GM10248 (cell line): Measurements from ENCODE around the gene ETS1.

Source experiments
- CTCF ChIA-PET: fragments of 300-600 bp; sonication (Branson Sonifier 250); formaldehyde crosslinking; extraction: SDS; loops from one replicate; lab custom pipeline; 2021; ENCODE audit warnings: antibody characterized with exemption; lab: Yijun Ruan, JAX
- POLR2A ChIA-PET: fragments of 350-650 bp; sonication (Branson Sonifier 250); formaldehyde crosslinking; extraction: SDS; loops from one replicate; lab custom pipeline; 2020; ENCODE audit warnings: antibody characterized with exemption; lab: Yijun Ruan, JAX
- DNase-seq: peaks from one replicate; pipeline ENCODE4 v3.0.0; 2012; ENCODE audit errors: extremely low spot score
- TF ChIP-seq, protein P1 (sequence below): IDR thresholded peaks from 2 replicates; pipeline ENCODE4 v1.5.1; 2012; ENCODE audit warnings: mild to moderate bottlenecking, low read depth; ENCODE audit errors: extremely low read depth, missing control alignments, control extremely low read depth

ETS1 gene

DNA sequence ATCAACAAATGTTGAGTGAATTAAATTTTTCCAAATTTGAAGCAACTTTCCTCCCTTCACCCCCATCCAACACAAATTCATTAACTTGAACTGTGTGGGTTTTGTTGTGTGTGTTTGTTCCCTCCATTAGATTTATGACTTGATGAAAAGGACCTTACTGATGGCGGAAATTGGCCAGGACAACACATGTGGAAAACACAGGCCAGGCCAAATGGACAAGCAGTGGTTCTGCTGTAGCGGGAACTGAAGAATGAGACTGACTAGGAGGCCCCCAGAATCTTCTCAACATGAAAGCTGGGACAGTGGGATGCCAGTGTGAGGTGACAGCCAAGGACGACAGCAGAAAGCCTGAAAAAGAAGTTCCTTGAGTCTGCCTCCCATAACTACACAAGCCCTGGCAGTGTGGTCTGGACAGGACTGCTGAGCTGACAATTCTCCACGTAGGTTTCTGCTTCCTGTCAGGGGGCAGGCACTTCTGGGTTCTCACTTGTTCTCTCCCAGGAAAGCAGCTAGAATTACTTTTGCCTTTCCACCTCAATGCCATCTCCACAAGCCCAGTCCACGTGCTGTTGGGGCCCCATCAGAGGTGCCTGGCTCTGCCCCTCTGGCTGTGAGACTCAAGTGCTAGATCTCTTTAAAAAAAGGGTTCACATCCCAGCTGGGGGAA lies 94.3 kb downstream of the ETS1 start:
- CTCF ChIA-PET, result interaction anchor here (1.0 to 4.5 kb wide), 6 partner anchors 10 to 338 kb away, joined by 3 to 19 read pairs (median 4); no protein-coding TSS in a partner anchor
- no peak for DNase-seq
- TF ChIP-seq, protein P1, sequence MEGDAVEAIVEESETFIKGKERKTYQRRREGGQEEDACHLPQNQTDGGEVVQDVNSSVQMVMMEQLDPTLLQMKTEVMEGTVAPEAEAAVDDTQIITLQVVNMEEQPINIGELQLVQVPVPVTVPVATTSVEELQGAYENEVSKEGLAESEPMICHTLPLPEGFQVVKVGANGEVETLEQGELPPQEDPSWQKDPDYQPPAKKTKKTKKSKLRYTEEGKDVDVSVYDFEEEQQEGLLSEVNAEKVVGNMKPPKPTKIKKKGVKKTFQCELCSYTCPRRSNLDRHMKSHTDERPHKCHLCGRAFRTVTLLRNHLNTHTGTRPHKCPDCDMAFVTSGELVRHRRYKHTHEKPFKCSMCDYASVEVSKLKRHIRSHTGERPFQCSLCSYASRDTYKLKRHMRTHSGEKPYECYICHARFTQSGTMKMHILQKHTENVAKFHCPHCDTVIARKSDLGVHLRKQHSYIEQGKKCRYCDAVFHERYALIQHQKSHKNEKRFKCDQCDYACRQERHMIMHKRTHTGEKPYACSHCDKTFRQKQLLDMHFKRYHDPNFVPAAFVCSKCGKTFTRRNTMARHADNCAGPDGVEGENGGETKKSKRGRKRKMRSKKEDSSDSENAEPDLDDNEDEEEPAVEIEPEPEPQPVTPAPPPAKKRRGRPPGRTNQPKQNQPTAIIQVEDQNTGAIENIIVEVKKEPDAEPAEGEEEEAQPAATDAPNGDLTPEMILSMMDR, result no peak
- POLR2A ChIA-PET, result no interaction called here

DNA sequence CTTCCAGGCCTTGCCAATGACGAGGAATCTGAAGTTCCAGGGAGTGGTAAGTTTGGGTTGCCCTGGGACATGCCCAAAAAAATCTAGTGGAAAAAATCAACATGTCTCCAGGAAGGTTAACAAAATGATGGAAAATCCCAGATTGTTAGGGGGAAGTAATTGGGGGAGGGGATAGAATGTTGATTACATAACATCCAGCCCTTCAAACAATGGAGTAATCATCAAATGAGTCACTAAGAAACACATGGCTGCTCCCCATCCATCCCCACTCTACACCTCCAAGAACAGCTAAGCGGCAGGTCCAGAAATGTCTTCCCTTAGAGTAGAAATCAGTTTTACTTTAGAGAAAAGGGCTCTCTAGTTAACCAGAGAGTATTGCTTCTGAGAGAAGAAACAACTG lies 94.9 kb downstream of the ETS1 start:
- CTCF ChIA-PET, result interaction anchor here (1.0 to 4.5 kb wide), 7 partner anchors 8 to 339 kb away, joined by 3 to 19 read pairs (median 4); no protein-coding TSS in a partner anchor
- POLR2A ChIA-PET, result no interaction called here

DNA sequence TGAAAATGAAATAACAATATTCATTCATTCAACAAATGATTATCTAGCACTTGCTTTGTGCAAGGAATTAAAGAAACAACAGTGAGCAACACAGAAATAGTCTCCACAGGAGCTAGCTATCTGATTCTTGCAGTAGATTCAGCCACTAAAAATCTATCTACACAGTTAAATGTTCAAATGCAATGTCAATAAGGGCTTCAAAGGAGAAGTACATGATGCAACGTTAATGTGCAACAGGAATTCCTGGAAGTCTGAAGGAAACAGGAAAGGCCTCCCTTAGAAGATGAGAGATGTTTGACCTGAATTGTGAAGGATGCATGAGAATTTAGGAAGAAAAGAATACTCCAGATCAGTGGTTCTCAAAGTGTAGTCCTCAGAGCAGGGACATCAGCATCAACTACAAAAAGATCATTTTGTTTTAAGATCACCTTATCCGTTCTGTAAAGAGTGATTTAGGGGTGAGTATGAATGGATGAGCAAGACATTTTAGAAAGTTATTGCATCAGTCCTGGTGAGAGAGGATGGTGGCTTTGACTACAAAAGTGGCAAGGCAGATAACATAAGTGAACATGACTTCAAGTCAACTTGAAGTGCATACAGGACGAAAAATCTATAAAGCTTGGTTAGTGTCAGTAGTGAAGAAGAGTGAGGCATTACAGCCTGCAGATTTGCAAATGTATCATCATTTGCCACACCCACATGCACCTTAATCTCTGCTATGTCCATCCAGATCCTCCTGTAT lies 96.0 kb downstream of the ETS1 start:
- TF ChIP-seq, protein P1, result no peak
- POLR2A ChIA-PET, result no interaction called here
- CTCF ChIA-PET, result interaction anchor here (1.1 to 4.5 kb wide), 5 partner anchors 8 to 21 kb away, joined by 3 to 19 read pairs (median 4); no protein-coding TSS in a partner anchor

More for the DNA sequence above, 94.9 kb downstream of the ETS1 start:
- DNase-seq, result no peak
- TF ChIP-seq, protein P1, result no peak

DNA sequence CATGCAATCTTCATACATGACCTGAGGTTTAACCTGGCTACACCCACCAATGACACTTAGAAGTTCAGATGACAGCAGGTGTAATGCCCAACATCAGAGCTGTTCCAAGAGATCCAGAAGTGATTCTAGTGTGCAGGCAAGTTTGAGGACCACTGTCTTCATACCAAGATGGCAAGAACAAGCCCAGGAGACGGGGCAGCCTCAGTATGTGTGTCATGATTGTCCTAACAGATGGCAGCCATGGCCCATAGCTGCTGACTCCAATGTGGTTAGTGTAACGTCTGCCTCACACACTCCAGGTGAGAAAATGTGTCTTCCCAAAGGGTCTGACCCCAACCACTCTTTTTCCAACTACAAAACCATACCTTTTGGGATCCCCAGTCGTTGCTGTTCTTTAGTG lies 97.3 kb downstream of the ETS1 start:
- CTCF ChIA-PET, result interaction anchor here (0.9 to 1.2 kb wide), 3 partner anchors 10 to 15 kb away, joined by 3 to 5 read pairs (median 4); no protein-coding TSS in a partner anchor
- POLR2A ChIA-PET, result interaction anchor here (0.6 to 0.9 kb wide), 2 partner anchors 16 to 92 kb away, joined by 3 to 5 read pairs; no protein-coding TSS in a partner anchor
- DNase-seq, result no peak
- TF ChIP-seq, protein P1, result no peak

More for the DNA sequence above, 96.0 kb downstream of the ETS1 start:
- no peak for DNase-seq

DNA sequence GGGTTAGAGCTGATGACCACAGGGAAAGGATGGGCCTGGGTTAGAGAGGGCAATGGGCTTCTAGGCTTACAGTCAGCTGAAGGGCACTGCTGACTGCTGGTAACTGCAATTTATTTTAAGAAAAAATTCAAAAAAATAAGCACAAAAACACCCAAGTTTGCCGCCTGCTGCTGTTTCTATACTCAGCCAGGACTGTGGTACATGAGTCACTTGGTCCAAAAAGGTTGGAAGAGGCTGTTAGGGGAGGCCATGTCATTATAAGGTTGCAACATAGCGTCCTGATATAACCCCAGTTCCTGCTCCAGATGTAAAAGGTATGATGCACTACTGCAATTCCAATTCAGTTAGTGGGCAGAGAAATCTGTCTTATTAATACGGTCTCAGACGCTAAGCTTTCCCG lies 98.9 kb downstream of the ETS1 start:
- no peak for DNase-seq
- TF ChIP-seq, protein P1, result no peak
- ChIA-PET POLR2A (no interaction called here), CTCF (interaction anchor here (1.1 to 1.3 kb wide), 3 partner anchors 9 to 62 kb away, joined by 3 to 4 read pairs (median 3); no protein-coding TSS in a partner anchor)

DNA sequence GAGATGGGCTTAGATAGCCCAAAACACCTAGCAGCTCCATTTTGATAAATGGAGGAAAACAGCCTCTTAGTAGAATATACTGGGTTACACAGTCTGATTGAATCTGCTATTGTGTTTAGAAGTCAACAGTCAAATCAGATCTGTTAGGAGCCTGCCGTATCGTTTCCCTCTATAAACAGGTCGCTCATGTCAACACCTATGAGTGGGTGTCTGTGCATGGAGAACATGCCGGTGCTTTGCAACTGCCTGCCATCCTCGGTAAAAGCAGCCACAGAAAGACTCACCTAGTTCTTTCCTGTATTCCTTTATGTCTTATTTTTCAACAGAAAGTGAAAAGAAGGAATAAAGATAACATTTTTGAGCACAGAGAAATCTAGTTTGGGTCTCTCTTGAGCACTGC lies 99.4 kb downstream of the ETS1 start:
- CTCF ChIA-PET, result interaction anchor here (1.2 to 1.3 kb wide), 2 partner anchors 10 to 13 kb away, joined by 3 to 4 read pairs; no protein-coding TSS in a partner anchor

More for the DNA sequence above, 99.4 kb downstream of the ETS1 start:
- DNase-seq, result no peak
- TF ChIP-seq, protein P1, result no peak
- POLR2A ChIA-PET, result no interaction called here
